ENCODE results near the gene POR.
A peak's percentile ranks its signal among the peaks of the same experiment; 100 is the strongest.

POR gene

DNA sequence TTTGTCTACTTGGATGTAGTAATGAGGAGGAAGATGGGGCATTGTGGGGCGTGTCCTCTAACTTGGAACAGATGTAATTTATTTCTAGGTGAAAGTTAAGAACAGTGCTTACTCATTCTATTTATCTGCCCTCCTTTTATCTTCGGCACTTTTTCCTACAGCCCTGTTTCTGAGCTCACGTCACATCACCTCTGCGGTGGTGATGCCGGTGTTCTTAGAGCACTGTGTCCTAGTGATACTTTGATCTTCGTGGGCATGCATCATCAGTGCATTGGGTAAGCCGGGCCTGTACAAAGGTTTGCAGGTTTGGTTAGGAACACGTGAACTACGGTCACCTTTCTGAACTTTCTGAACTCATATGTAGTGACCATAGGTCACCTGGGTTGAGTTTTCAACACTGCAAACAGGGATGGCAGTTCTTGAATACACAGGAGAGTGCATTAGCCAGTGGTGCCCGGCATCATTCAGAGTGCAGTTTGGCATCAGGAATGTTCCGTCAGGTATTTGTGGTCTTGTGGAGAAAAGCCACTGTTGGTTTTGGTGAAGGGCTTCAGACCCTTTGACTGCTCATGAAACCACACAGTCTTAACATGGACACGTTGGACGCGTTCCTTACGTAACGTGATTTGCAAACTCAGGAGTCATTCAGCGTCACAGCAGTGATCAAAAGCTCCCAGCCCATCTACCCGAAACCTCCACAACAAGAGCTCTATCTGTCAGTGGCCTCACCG, 5.6 kb downstream of the POR start:
- no peaks in the 10 kb centered on the region for H3K27me3 Mint-ChIP-seq (ENCODE audit: low read depth, poor library complexity)
- no peaks in the 10 kb centered on the region for H3K9me3 Mint-ChIP-seq
- peaks cover 58% of the 10 kb centered on the region for H3K4me1 Mint-ChIP-seq
- DNase-seq = no peak
- H3K36me3 Mint-ChIP-seq (ENCODE audit: low read depth) = peaks cover 18% of the 10 kb centered on the region
- no peak overlapping the region for H3K4me3 Mint-ChIP-seq
- peak overlapping the region; percentile 71 for H3K27ac Mint-ChIP-seq
- TF ChIP-seq, protein P1, sequence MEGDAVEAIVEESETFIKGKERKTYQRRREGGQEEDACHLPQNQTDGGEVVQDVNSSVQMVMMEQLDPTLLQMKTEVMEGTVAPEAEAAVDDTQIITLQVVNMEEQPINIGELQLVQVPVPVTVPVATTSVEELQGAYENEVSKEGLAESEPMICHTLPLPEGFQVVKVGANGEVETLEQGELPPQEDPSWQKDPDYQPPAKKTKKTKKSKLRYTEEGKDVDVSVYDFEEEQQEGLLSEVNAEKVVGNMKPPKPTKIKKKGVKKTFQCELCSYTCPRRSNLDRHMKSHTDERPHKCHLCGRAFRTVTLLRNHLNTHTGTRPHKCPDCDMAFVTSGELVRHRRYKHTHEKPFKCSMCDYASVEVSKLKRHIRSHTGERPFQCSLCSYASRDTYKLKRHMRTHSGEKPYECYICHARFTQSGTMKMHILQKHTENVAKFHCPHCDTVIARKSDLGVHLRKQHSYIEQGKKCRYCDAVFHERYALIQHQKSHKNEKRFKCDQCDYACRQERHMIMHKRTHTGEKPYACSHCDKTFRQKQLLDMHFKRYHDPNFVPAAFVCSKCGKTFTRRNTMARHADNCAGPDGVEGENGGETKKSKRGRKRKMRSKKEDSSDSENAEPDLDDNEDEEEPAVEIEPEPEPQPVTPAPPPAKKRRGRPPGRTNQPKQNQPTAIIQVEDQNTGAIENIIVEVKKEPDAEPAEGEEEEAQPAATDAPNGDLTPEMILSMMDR (IDR thresholded peaks at IDR 0.05) = no peak

DNA sequence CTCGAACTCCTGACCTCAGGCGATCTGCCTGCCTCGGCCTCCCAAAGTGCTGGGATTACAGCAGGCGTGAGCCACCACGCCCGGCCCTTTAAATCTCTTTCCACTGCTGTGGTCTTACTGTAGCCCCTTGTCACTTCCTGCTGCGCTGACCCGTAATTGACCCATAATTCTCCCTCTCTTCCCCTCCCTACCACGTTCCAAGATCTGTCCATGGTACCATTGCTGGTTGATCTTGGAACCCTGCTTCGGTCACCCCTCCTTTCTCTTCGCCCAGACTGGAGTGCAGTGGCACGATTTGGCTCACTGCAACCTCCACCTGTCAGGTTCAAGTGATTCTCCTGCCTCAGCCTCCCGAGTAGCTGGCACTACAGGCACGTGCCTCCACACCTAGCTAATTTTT, 6.5 kb downstream of the POR start:
- Mint-ChIP-seq H3K4me1 (peaks cover 49% of the 10 kb centered on the region), H3K36me3 (ENCODE audit: low read depth) (peaks cover 18% of the 10 kb centered on the region), H3K27ac (peak overlapping the region; percentile 72), H3K4me3 (no peak overlapping the region), H3K27me3 (ENCODE audit: low read depth, poor library complexity) (no peaks in the 10 kb centered on the region), H3K9me3 (no peaks in the 10 kb centered on the region)
- TF ChIP-seq, protein P1 (IDR thresholded peaks at IDR 0.05) = no peak
- peak; percentile 16 for DNase-seq

DNA sequence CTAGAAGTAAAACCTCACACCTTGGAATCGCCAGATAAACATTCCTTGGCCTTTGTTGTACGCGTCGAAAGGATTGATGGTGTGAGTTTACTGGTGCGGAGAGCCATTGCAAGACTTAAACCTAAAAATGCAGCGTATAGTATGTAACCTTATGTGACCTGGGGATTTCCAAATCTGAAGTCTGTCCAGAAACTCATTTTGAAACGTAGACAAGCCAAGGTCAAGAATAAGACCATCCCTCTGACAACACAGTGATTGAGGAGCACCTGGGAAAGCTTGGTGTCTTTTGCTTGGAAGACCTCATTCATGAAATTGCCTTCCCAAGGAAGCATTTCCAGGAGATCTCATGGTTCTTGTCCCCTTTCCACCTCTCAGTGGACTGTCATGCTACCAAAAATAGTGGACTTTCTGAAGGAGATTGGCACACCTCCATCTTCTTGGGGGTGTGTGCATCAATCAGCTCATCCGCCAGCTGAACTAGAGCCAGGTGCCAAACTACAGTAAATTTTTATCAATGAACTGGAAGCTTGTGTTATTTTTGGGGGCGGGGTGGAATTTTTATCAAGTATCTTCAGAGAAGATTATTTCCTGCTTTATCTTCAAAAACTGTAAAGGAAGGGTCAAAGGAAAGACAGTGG, 8.1 kb downstream of the POR start:
- Mint-ChIP-seq H3K27ac (peak overlapping the region; percentile 68), H3K36me3 (ENCODE audit: low read depth) (peaks cover 18% of the 10 kb centered on the region), H3K27me3 (ENCODE audit: low read depth, poor library complexity) (no peaks in the 10 kb centered on the region), H3K9me3 (no peaks in the 10 kb centered on the region), H3K4me1 (peaks cover 48% of the 10 kb centered on the region), H3K4me3 (no peak overlapping the region)
- TF ChIP-seq, protein P1 (IDR thresholded peaks at IDR 0.05) = no peak
- no peak for DNase-seq

DNA sequence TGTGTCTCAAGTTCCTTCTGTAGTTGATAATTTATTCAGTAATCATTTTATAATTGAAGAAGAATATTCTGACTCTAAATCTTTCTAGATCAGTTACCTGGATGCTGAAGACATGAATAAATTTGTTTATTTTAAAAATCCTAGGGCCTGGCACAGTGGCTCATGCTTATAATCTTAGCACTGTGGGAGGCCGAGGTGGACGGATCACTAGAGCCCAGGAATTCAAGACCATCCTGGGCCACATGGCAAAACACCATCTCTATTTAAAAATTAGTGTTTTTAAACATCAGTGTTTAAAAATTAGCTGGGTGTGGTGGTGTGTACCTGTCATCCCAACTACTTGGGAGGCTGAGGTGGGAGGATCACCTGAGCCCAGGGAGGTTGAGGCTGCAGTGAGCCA, 9.3 kb downstream of the POR start:
- Mint-ChIP-seq H3K4me3 (no peak overlapping the region), H3K36me3 (ENCODE audit: low read depth) (peaks cover 22% of the 10 kb centered on the region), H3K9me3 (no peaks in the 10 kb centered on the region), H3K27me3 (ENCODE audit: low read depth, poor library complexity) (no peaks in the 10 kb centered on the region), H3K27ac (no peak overlapping the region), H3K4me1 (peaks cover 38% of the 10 kb centered on the region)
- TF ChIP-seq, protein P1 (IDR thresholded peaks at IDR 0.05) = no peak
- no peak for DNase-seq

GRCh38 chr7:75924889-75925288, 9.9 kb downstream of the POR start:
- peaks cover 27% of the 10 kb centered on the region for H3K36me3 Mint-ChIP-seq (ENCODE audit: low read depth)

More at GRCh38 chr7:75924889-75925288, 9.9 kb downstream of the POR start:
- no peak for DNase-seq
- TF ChIP-seq, protein P1 (IDR thresholded peaks at IDR 0.05) = no peak
- Mint-ChIP-seq H3K27ac (peak overlapping the region; percentile 83), H3K9me3 (peaks cover 2% of the 10 kb centered on the region), H3K4me1 (peaks cover 32% of the 10 kb centered on the region), H3K27me3 (ENCODE audit: low read depth, poor library complexity) (no peaks in the 10 kb centered on the region), H3K4me3 (no peak overlapping the region)
